T-helper 1 cell (primary cell): ENCODE data around the gene WDR3.
"Not testable (repeated sequence)": the region's sequence is repeated elsewhere in the genome, so short reads cannot be mapped to it uniquely, and the experiment has no call there.

Experiments used
- DNase-seq, 5 donors: peaks; one replicate each; pipeline ENCODE4 v3.0.0-alpha.2; 2012 to 2020
- total RNA-seq, 4 donors: gene quantifications; one replicate each; lab custom pipeline; 2026; lab: John Stamatoyannopoulos, UW

Gene WDR3
- total RNA-seq, result 17.4 to 49.0 (median 38.7) reads per million in 4 donors

GRCh38 chr1:117929343-117930172 is at the start of gene WDR3, which contains the start of gene GDAP2:
Gene WDR3, plus strand, starts transcription at chr1:117929739. Its CDS starts 3,581 bp downstream, at chr1:117933320.
Gene GDAP2, minus strand, starts transcription at chr1:117929621. Its CDS starts 9,264 bp downstream, at chr1:117920357.
- peak; percentile 90 to 97 (median 95) for DNase-seq

GRCh38 chr1:117883616-117884015 is 45.9 kb upstream of the WDR3 start:
- no peak for DNase-seq

- no peak for DNase-seq
Measured at GRCh38 chr1:117886101-117886795, 43.3 kb upstream of the WDR3 start.

GRCh38 chr1:117890452-117890851 is 39.1 kb upstream of the WDR3 start:
- DNase-seq, result no peak

GRCh38 chr1:117892512-117892911 is 37.0 kb upstream of the WDR3 start:
- no peak for DNase-seq

GRCh38 chr1:117894078-117894477 is 35.5 kb upstream of the WDR3 start:
- DNase-seq, result no peak

- DNase-seq, result peak; percentile 7 to 71 (median 46)
Measured at GRCh38 chr1:117895482-117896114, 33.9 kb upstream of the WDR3 start.

GRCh38 chr1:117897551-117897950 is 32.0 kb upstream of the WDR3 start:
- no peak for DNase-seq

- no peak for DNase-seq
Measured at GRCh38 chr1:117899801-117900200, 29.7 kb upstream of the WDR3 start.

- no peak for DNase-seq
Measured at GRCh38 chr1:117902944-117903343, 26.6 kb upstream of the WDR3 start.

- no peak for DNase-seq
Measured at GRCh38 chr1:117904485-117904884, 25.1 kb upstream of the WDR3 start.

- peak in 1 of 5 donors; percentile 3 for DNase-seq
Measured at GRCh38 chr1:117905019-117905418, 24.5 kb upstream of the WDR3 start.

GRCh38 chr1:117911051-117911450 is 18.5 kb upstream of the WDR3 start:
- DNase-seq, result no peak

GRCh38 chr1:117919376-117919775 is 10.2 kb upstream of the WDR3 start:
- DNase-seq, result no peak

GRCh38 chr1:117921991-117922390 is 7.5 kb upstream of the WDR3 start:
- DNase-seq, result no peak

GRCh38 chr1:117922717-117923116 is 6.8 kb upstream of the WDR3 start:
- DNase-seq, result not testable (repeated sequence)

- DNase-seq, result no peak
Measured at GRCh38 chr1:117925981-117926380, 3.6 kb upstream of the WDR3 start.

- DNase-seq, result peak in 4 of 5 donors; percentile 22 to 39 (median 31)
Measured at GRCh38 chr1:117928881-117929342, 627 bp upstream of the WDR3 start.

- no peak for DNase-seq
Measured at GRCh38 chr1:117930173-117930447, 571 bp downstream of the WDR3 start.

GRCh38 chr1:117930484-117930883 is 945 bp downstream of the WDR3 start:
- no peak for DNase-seq

GRCh38 chr1:117932576-117932975 is 3.0 kb downstream of the WDR3 start:
- no peak for DNase-seq

- DNase-seq, result no peak
Measured at GRCh38 chr1:117933769-117934168, 4.2 kb downstream of the WDR3 start.

GRCh38 chr1:117942293-117942692 is 12.8 kb downstream of the WDR3 start:
- no peak for DNase-seq
